ENCODE results near the gene PRDM16. TPM values are rescaled to one million over a fixed set of nuclear protein-coding genes. Genes with fewer than 3 reads are reported as not detected.

PRDM16 gene
- total RNA-seq, 1 experiment from 2014 or later, result 0.61 TPM

DNA sequence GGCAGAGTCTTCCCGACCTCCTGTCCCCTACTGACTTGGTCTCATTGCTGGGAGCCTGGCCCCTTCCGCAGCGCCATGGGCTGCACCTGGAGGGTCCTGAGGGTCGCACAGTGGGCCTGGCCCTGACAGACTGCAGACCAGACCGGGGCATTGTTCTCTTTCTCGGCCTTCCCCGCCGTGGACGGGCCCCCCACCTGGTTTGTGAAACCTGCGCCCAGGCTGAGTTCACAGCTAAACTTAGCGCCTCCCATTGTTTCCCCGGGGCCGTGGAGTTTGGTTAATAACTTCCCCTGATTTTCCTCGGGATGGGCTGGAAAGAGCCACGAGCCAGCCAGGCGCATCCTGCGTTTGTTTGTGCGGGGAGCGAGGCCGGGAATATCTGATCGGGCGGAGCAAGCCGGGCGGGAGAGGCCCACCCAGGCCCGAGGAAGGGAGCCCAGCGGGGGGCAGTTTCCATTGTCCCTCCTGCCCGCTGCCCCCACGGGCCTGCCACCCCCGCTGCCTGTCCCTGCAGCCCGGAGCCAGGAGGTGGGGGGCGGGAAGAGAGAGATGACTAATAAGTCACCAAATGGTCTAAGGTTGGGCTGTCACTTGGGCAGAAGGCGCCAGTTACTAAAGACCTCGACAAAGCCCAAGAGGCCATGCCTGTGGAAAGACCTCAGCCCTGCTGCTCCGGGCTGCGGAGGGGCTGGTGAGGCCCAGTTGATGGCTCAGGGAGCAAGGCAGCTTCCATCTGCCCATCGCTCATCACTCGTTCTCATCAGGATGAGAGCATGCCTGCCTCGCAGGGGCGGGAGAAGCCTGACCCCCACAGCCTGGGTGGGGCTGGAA is 346.5 kb downstream of the PRDM16 start:
- in situ Hi-C loops (cut with HindIII; ENCODE audit: low pct_unique_long_range_greater_than_20kb, low sequenced_read_pairs), result no loop called here
- DNase-seq (ENCODE audit: low read depth, low spot score), result no peak

- in situ Hi-C loops (cut with HindIII; ENCODE audit: low pct_unique_long_range_greater_than_20kb, low sequenced_read_pairs), result no loop called here
- no peak for DNase-seq (ENCODE audit: low read depth, low spot score)
These were observed 348.2 kb downstream of the PRDM16 start for GRCh38 chr1:3417082-3417739.

DNA sequence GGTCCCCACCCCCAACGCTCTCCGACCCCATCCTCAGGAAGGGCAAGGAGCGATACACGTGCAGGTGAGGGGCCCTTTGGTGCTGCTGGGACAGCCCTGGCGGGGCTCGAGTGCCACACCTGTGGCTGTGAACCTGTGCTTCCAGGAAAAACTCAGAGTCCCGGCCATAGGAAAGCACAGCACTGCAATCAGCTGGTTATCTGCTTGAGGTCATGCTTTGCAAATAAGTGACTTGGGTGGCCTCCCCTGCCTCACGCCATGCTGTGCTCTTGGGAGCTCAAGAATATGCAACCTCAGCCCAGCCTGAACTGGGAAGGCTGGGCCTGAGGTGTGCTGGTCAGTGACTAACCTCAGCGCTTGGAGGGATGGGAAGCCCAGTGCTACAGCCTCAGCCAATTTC is 348.9 kb downstream of the PRDM16 start:
- no peak for DNase-seq (ENCODE audit: low read depth, low spot score)
- in situ Hi-C loops (cut with HindIII; ENCODE audit: low pct_unique_long_range_greater_than_20kb, low sequenced_read_pairs), result no loop called here

DNA sequence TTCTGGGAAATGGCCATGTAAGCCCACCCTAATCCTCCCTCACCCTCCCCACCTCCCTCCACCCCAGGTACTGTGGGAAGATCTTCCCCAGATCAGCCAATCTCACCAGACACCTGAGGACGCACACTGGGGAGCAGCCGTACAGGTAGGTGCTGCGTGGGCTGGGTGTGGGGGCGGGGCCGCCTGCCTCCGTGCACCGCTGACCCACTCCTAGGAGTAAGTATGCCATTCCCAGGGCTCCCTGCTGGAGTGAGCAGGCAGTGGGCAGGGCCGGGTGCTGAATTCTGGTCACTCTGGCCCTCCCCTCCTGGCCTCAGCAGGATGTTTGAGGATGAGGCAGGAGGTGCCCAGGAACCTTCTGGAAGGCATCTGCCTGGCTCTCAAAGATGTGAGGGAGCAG is 349.6 kb downstream of the PRDM16 start:
- DNase-seq (ENCODE audit: low read depth, low spot score), result no peak
- in situ Hi-C loops (cut with HindIII; ENCODE audit: low pct_unique_long_range_greater_than_20kb, low sequenced_read_pairs), result no loop called here

DNA sequence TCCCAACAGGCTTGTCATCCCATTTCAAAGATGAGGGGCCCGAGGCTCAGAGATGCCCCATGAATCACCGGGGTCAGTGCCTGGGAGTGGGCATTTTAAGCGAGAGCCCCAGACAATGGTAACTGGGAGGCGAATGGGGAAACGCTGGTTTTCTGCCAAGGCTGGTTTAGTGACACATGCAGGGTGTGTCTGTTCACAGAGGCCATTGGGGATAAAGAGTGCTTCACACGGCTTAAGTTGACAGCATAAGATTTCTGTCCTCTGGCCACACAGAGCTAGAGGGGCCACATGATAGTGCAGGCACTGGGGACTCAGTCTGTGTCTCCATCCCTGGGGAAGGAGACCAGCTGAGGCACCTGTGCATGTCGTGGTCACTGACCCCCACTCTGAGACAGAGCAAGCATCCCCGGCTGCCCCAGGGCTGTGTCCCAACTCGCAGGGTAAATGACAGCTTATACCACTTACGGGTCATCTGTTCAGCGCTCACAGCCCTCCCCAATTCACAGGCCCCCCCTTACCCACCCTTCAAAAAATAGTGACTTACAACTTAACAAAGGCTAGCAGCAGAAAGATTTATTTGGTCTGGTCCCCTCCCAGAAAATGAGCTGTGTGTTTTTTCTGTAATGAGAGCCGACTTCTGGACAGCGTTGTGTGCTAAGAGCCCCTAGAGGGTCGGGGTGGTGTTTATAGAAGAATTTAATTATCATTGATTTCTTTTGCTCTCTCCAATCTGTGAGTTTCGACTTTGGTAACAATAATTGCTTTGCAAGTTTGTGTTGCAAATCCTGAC is 350.6 kb downstream of the PRDM16 start:
- no peak for DNase-seq (ENCODE audit: low read depth, low spot score)
- in situ Hi-C loops (cut with HindIII; ENCODE audit: low pct_unique_long_range_greater_than_20kb, low sequenced_read_pairs), result no loop called here

- in situ Hi-C loops (cut with HindIII; ENCODE audit: low pct_unique_long_range_greater_than_20kb, low sequenced_read_pairs), result no loop called here
- DNase-seq (ENCODE audit: low read depth, low spot score), result no peak
These were observed 351.4 kb downstream of the PRDM16 start for GRCh38 chr1:3420218-3420951.

GRCh38 chr1:3422638-3423037 is 353.6 kb downstream of the PRDM16 start:
- DNase-seq (ENCODE audit: low read depth, low spot score), result no peak
- in situ Hi-C loops (cut with HindIII; ENCODE audit: low pct_unique_long_range_greater_than_20kb, low sequenced_read_pairs), result no loop called here

GRCh38 chr1:3423245-3423829 is 354.3 kb downstream of the PRDM16 start:
- in situ Hi-C loops (cut with HindIII; ENCODE audit: low pct_unique_long_range_greater_than_20kb, low sequenced_read_pairs), result no loop called here
- no peak for DNase-seq (ENCODE audit: low read depth, low spot score)

- DNase-seq (ENCODE audit: low read depth, low spot score), result no peak
- in situ Hi-C loops (cut with HindIII; ENCODE audit: low pct_unique_long_range_greater_than_20kb, low sequenced_read_pairs), result no loop called here
These were observed 355.1 kb downstream of the PRDM16 start for GRCh38 chr1:3423896-3424611.

DNA sequence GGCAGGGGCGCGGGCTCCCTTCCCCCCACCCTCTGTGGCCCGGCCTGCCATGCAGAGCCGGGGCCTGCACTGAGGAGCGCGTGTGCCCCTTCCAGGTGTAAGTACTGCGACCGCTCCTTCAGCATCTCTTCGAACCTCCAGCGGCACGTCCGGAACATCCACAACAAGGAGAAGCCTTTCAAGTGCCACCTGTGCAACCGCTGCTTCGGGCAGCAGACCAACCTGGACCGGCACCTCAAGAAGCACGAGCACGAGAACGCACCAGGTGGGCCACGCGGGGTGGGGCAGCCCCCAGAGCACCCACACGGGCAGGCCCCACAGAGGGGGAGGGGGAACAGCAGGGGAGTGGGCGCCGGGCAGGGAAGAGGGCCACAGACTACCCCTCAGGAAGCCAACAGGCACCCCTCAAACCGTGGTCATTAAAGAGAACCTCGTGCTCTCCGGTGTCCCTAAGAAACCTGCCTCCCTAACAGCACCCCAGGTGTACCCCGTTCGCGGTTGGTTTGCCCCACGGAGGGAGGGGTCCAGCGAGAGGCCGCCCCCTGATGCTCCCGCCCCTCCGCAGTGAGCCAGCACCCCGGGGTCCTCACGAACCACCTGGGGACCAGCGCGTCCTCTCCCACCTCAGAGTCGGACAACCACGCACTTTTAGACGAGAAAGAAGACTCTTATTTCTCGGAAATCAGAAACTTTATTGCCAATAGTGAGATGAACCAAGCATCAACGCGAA is 356.6 kb downstream of the PRDM16 start:
- in situ Hi-C loops (cut with HindIII; ENCODE audit: low pct_unique_long_range_greater_than_20kb, low sequenced_read_pairs), result no loop called here
- no peak for DNase-seq (ENCODE audit: low read depth, low spot score)

DNA sequence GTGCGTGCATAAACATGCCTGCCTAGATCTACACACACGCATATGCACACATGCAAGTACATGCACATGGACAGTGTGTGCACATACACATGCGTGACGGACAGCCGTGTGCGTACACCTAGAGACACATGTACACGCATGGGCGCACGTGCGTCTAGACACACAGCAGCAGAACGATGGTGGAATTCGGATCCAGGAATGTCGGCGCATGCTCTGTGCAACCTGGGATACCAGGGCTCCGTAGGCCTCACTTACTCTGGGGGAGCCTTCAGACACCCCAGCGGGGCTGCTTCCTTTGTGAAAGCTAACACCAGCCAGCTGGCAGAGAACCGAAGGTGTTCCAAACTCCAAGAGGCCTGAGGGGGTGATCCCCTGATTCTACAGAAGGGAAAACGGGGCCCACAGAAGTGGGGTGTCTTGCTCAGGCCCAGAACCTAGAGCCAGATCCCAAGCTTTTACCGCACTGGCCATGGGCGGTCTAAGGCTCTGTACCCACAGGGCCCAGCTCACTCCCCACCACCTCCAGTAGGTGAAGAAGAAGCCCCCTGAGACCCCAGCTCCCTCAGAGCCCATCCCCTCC is 358.0 kb downstream of the PRDM16 start:
- no peak for DNase-seq (ENCODE audit: low read depth, low spot score)
- in situ Hi-C loops (cut with HindIII; ENCODE audit: low pct_unique_long_range_greater_than_20kb, low sequenced_read_pairs), result no loop called here

- in situ Hi-C loops (cut with HindIII; ENCODE audit: low pct_unique_long_range_greater_than_20kb, low sequenced_read_pairs), result no loop called here
- DNase-seq (ENCODE audit: low read depth, low spot score), result no peak
These were observed 359.0 kb downstream of the PRDM16 start for GRCh38 chr1:3427711-3428704.

DNA sequence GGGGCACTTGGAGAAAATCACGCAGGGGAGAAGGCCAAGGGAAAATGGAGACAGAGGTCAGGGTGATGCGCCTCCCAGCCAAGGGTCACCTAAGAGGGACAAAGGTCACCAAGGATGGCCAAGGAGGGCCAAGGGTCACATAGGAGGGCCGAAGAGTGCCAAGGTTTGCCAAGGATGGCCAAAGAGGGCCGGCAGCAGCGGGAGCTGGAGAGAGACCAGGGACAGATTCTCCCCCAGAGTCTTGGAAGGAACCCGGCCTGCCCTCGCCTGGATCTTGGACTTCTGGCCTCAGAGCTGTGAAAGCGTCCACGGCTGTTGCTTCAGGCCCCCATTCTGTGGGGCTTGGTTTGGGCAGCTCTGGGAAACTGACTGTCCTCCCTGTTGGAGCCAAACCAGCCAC is 359.9 kb downstream of the PRDM16 start:
- no peak for DNase-seq (ENCODE audit: low read depth, low spot score)
- in situ Hi-C loops (cut with HindIII; ENCODE audit: low pct_unique_long_range_greater_than_20kb, low sequenced_read_pairs), result no loop called here

DNA sequence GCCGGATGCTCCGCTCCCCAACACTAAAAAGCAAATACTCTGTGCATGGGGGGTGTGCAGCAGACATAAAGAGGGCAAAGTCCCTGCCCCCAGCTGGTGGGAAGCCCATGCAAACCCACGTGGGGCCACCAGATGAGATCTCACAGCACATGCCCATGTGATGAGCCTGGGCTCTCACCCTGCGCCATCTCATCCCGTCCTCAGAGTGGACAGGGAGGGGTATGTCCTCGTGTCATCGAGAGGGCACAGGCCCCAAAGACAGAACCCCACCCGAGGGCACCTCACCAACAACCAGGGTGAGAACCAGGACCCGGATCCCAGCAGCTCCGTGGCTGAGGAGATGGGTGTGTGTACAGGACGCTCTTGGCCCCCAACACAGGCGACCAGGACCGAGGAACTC is 360.3 kb downstream of the PRDM16 start:
- no peak for DNase-seq (ENCODE audit: low read depth, low spot score)
- in situ Hi-C loops (cut with HindIII; ENCODE audit: low pct_unique_long_range_greater_than_20kb, low sequenced_read_pairs), result no loop called here

DNA sequence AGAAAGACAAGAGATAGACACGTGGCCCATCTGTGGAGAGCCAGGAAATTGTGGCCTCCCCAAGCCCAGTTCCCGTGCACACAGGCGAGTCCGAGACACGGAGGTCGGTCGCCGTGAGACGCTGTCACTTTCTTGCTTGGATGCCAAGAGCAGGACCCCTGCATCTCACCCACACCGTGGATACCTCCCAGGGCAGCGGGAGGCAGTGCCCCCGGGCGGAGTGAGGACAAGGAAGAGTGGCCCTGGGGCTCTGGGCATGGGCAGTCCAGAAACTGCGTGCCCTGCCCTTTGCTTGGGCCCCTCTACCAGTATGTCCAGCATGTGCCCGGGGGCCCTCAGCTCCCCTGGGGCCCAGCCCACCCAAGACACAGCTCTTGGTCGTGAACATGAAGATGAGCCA is 360.8 kb downstream of the PRDM16 start:
- in situ Hi-C loops (cut with HindIII; ENCODE audit: low pct_unique_long_range_greater_than_20kb, low sequenced_read_pairs), result no loop called here
- no peak for DNase-seq (ENCODE audit: low read depth, low spot score)

All from SK-MEL-5 (cell line).